Heart right ventricle (tissue), 16 donors: ENCODE measurements around the gene RBBP8NL. TPM values are rescaled to one million over a fixed set of nuclear protein-coding genes. Genes with fewer than 3 reads are reported as not detected.

Experiments used
- ATAC-seq, 8 donors: fragments of 200-7000 bp; cut with Tn5 transposase; one replicate each; pipeline ENCODE4 v1.9.1; 2020; ENCODE audit warnings: mild to moderate bottlenecking in 8 of 8, moderate library complexity in 8 of 8, moderate number of reproducible peaks in 1 of 8
- DNase-seq, 2 donors: peaks; one replicate each; pipeline ENCODE4 v3.0.0-alpha.2; 2020
- H3K27ac ChIP-seq, 10 donors: fragments of 200-600 bp; sonication (generic) in 2 of 10; one replicate each; pipeline versions ENCODE4 v1.5.0 to v1.8.0; 2020 to 2022; ENCODE audit warnings: mild to moderate bottlenecking in 3 of 10
- H3K27me3 ChIP-seq, 7 donors: fragments of 200-600 bp; one replicate each; pipeline ENCODE4 v1.8.0; 2021 to 2022; ENCODE audit warnings: mild to moderate bottlenecking in 2 of 7
- H3K36me3 ChIP-seq, 9 donors: fragments of 200-600 bp; sonication (generic) in 1 of 9; one replicate each; pipeline versions ENCODE4 v1.5.0 to v1.8.0; 2020 to 2022; ENCODE audit warnings: mild to moderate bottlenecking in 2 of 9
- H3K4me1 ChIP-seq, 9 donors: fragments of 200-600 bp; sonication (generic) in 1 of 9; one replicate each; pipeline versions ENCODE4 v1.5.0 to v1.8.0; 2020 to 2022; ENCODE audit warnings: mild to moderate bottlenecking in 4 of 9
- H3K4me3 ChIP-seq, 10 donors: fragments of 200-600 bp; sonication (generic) in 2 of 10; one replicate each; pipeline versions ENCODE4 v1.5.0 to v1.8.0; 2020 to 2022; ENCODE audit warnings: mild to moderate bottlenecking in 7 of 10, moderate library complexity in 2 of 10
- H3K9me3 ChIP-seq, 11 donors: fragments of 200-600 bp in 10 of 11; sonication (generic) in 2 of 11; one replicate each; pipeline versions ENCODE4 v1.5.0 to v1.8.0; 2013 to 2022; ENCODE audit warnings: mild to moderate bottlenecking in 2 of 11, control low read depth in 1 of 11, moderate library complexity in 1 of 11
- CTCF ChIP-seq, 9 donors: fragments of 200-600 bp; sonication (generic) in 2 of 9; IDR thresholded peaks; one replicate each; pipeline versions ENCODE4 v1.5.0 to v1.8.0; 2021 to 2022; ENCODE audit warnings: antibody characterized with exemption in 9 of 9, mild to moderate bottlenecking in 5 of 9, moderate library complexity in 1 of 9
- WGBS, 2 donors: extraction: QIAGEN DNeasy Blood & Tissue Kit; methylation state at CpG; one replicate each; pipeline ENCODE4 v1.1.7; 2013; ENCODE audit warnings: inconsistent platforms in 1 of 2; 5-methylcytosine and 5-hydroxymethylcytosine counted together
- intact Hi-C, 10 donors: fragments of 100-400 bp; cut with DNase I; formaldehyde crosslinking; loops; one replicate each; pipeline versions ENCODE4 v1.11.1 to v1.14.2; 2022
- polyA plus RNA-seq, 2 donors: library from polyadenylated mRNA; stranded (reverse); fragments of 200-250 nt; gene quantifications; one replicate each; pipeline ENCODE4 v1.2.3, GENCODE V29; 2013
- total RNA-seq, 10 donors: library from RNA; stranded (reverse); fragmentation: NEBNext Ultra II Directional in 3 of 10; extraction: Animal tissue kit (Norgen Biotek cat#: 25700) in 3 of 10; gene quantifications; one replicate each; pipeline versions ENCODE4 v1.2.1 to v1.2.4, GENCODE V29; 2021 to 2023
- donor health status: Arrhythmogenic right ventricular cardiomyopathy.
- donor health status: ischemic (EF 13 %, LVEDD 7.1; RV severe dilation, severe dysfunction).
- donor health status: healthy with polysubstance abuse.
- donor health status: DM: no; HTN: yes; CAD: no.
- donor health status: DM: no; HTN: no; CAD: no.
- donor health status: ischemic (EF 25% LVEDD 6.9; RV normal size, moderate dysfunction).
- donor health status: ischemic (EF 25% LVEDD 5.7; RV mildly dilated, moderate dysfunction).
- donor health status: healthy.
- donor health status: DM: yes; HTN: yes; CAD: no.
- donor health status: Ischemic cardiomyopathy.
- donor health status: ischemic (EF 35%, LVEDD 5.7; RV mildly dilated, moderate dysfunction).
- donor health status: nonischemic (EF 11% LVEDD 7.7; RV severe dilation, severe dysfunction).
- donor health status: DM: yes; HTN: yes; CAD: no.
- donor health status: PGD.
- donor health status: ischemic (EF 29% LVEDD 5.4; RV normal size, mild dysfunction).
- donor health status: nonischemic (EF 23%, LVEDD 6.1; RV moderate dilation, normal function).

Gene RBBP8NL
- total and polyA plus RNA-seq, 12 donors: not detected

GRCh38 chr20:62406635-62407176 lies 20.6 kb downstream of the RBBP8NL start:
- Histone ChIP-seq H3K27ac (peak overlapping the region in 9 of 10 donors; percentile 2 to 73 (median 62)), H3K9me3 (no peaks in the 10 kb centered on the region), H3K27me3 (no peaks in the 10 kb centered on the region), H3K4me3 (peak overlapping the region; percentile 42 to 81 (median 62)), H3K36me3 (peaks cover 0 to 8% (median 0%) of the 10 kb centered on the region in 9 donors), H3K4me1 (peaks cover 14 to 38% (median 31%) of the 10 kb centered on the region in 9 donors)
- intact Hi-C loops: loop anchor here in 7 of 10 donors (5.0 to 10.0 kb wide), 5 partner anchors 91 to 392 kb away; partner anchors contain the start of gene MRGBP (in 2 of the 7)
- peak in 1 of 2 donors; percentile 33 for DNase-seq
- TF ChIP-seq CTCF (IDR thresholded peaks at IDR 0.05): no peak
- ATAC-seq: no peak
- WGBS, 2 donors: 1% methylated on average over 27 to 42 of the region's 42 CpGs

GRCh38 chr20:62405981-62406513 lies 21.3 kb downstream of the RBBP8NL start:
- WGBS, 2 donors: 56 to 60% methylated on average over 10 of the region's 10 CpGs
- H3K9me3 ChIP-seq: no peaks in the 10 kb centered on the region
- peak overlapping the region; percentile 42 to 81 (median 62) for H3K4me3 ChIP-seq
- intact Hi-C loops: loop anchor here in 7 of 10 donors (5.0 to 10.0 kb wide), 5 partner anchors 91 to 391 kb away; partner anchors contain the start of gene MRGBP (in 2 of the 7)
- H3K4me1 ChIP-seq: peaks cover 14 to 38% (median 31%) of the 10 kb centered on the region in 9 donors
- peak overlapping the region in 7 of 10 donors; percentile 56 to 73 (median 64) for H3K27ac ChIP-seq
- no peaks in the 10 kb centered on the region for H3K27me3 ChIP-seq
- no peak for TF ChIP-seq CTCF (IDR thresholded peaks at IDR 0.05)
- DNase-seq (no peak), ATAC-seq (peak in 3 of 8 donors; percentile 0 to 10 (median 1))
- H3K36me3 ChIP-seq: peaks cover 0 to 14% (median 0%) of the 10 kb centered on the region in 9 donors

- ATAC-seq (peak in 7 of 8 donors; percentile 12 to 48 (median 46)), DNase-seq (peak; percentile 38 to 50)
- Histone ChIP-seq H3K4me3 (peak overlapping the region in 1 of 10 donors; percentile 64), H3K9me3 (no peaks in the 10 kb centered on the region), H3K4me1 (peaks cover 14 to 36% (median 30%) of the 10 kb centered on the region in 9 donors), H3K36me3 (peaks cover 0 to 14% (median 0%) of the 10 kb centered on the region in 9 donors), H3K27ac (peak overlapping the region in 5 of 10 donors; percentile 20 to 64 (median 46)), H3K27me3 (no peaks in the 10 kb centered on the region)
- TF ChIP-seq CTCF (IDR thresholded peaks at IDR 0.05): peak in 7 of 9 donors; percentile 56 to 70 (median 64)
- intact Hi-C loops: loop anchor here in 7 of 10 donors (5.0 to 10.0 kb wide), 5 partner anchors 92 to 391 kb away; partner anchors contain the start of gene MRGBP (in 2 of the 7)
- 60 to 63% methylated on average over 23 of the region's 23 CpGs for whole genome bisulfite sequencing, 2 donors
These were observed 22.0 kb downstream of the RBBP8NL start for GRCh38 chr20:62405108-62405980.

GRCh38 chr20:62404761-62405107 lies 22.6 kb downstream of the RBBP8NL start:
- H3K27ac ChIP-seq: no peak overlapping the region
- WGBS, 2 donors: 92 to 93% methylated on average over 12 of the region's 12 CpGs
- intact Hi-C loops: loop anchor here in 7 of 10 donors (5.0 to 10.0 kb wide), 5 partner anchors 93 to 390 kb away; partner anchors contain the start of gene MRGBP (in 2 of the 7)
- no peak for DNase-seq
- no peak for TF ChIP-seq CTCF (IDR thresholded peaks at IDR 0.05)
- peaks cover 0 to 14% (median 0%) of the 10 kb centered on the region in 9 donors for H3K36me3 ChIP-seq
- no peak overlapping the region for H3K4me3 ChIP-seq
- H3K4me1 ChIP-seq: peaks cover 14 to 30% (median 25%) of the 10 kb centered on the region in 9 donors
- no peaks in the 10 kb centered on the region for H3K27me3 ChIP-seq
- H3K9me3 ChIP-seq: no peaks in the 10 kb centered on the region
- ATAC-seq: peak in 1 of 8 donors; percentile 3
